ENCODE measurements around the gene SMAD6. TPM values are rescaled to one million over a fixed set of nuclear protein-coding genes. Genes with fewer than 3 reads are reported as not detected.
"Not testable (repeated sequence)": the region's sequence is repeated elsewhere in the genome, so short reads cannot be mapped to it uniquely, and the experiment has no call there.

SMAD6 gene
- total RNA-seq, 1 donor from 2014 or later = 15.6 TPM

GRCh38 chr15:66674756-66675155, 27.3 kb upstream of the SMAD6 start:
- no peak for DNase-seq (ENCODE audit: extremely low read depth, low read depth, low spot score)

GRCh38 chr15:66675446-66675845, 26.6 kb upstream of the SMAD6 start:
- DNase-seq (ENCODE audit: extremely low read depth, low read depth, low spot score) = no peak

- DNase-seq (ENCODE audit: extremely low read depth, low read depth, low spot score) = no peak
Measured at GRCh38 chr15:66677336-66677735, 24.7 kb upstream of the SMAD6 start.

GRCh38 chr15:66679061-66679656, 22.9 kb upstream of the SMAD6 start:
- no peak for DNase-seq (ENCODE audit: extremely low read depth, low read depth, low spot score)

- DNase-seq (ENCODE audit: extremely low read depth, low read depth, low spot score) = no peak
Measured at GRCh38 chr15:66679657-66680108, 22.4 kb upstream of the SMAD6 start.

- DNase-seq (ENCODE audit: extremely low read depth, low read depth, low spot score) = no peak
Measured at GRCh38 chr15:66680502-66680901, 21.5 kb upstream of the SMAD6 start.

GRCh38 chr15:66681395-66681794, 20.6 kb upstream of the SMAD6 start:
- DNase-seq (ENCODE audit: extremely low read depth, low read depth, low spot score) = no peak

GRCh38 chr15:66682246-66682645, 19.8 kb upstream of the SMAD6 start:
- DNase-seq (ENCODE audit: extremely low read depth, low read depth, low spot score) = no peak

GRCh38 chr15:66682865-66683264, 19.2 kb upstream of the SMAD6 start:
- DNase-seq (ENCODE audit: extremely low read depth, low read depth, low spot score) = no peak

- no peak for DNase-seq (ENCODE audit: extremely low read depth, low read depth, low spot score)
Measured at GRCh38 chr15:66684136-66684681, 17.8 kb upstream of the SMAD6 start.

GRCh38 chr15:66685638-66686150, 16.3 kb upstream of the SMAD6 start:
- no peak for DNase-seq (ENCODE audit: extremely low read depth, low read depth, low spot score)

- DNase-seq (ENCODE audit: extremely low read depth, low read depth, low spot score) = not testable (repeated sequence)
Measured at GRCh38 chr15:66690912-66691311, 11.1 kb upstream of the SMAD6 start.

GRCh38 chr15:66691727-66692126, 10.3 kb upstream of the SMAD6 start:
- DNase-seq (ENCODE audit: extremely low read depth, low read depth, low spot score) = no peak

- DNase-seq (ENCODE audit: extremely low read depth, low read depth, low spot score) = no peak
Measured at GRCh38 chr15:66692391-66692790, 9.6 kb upstream of the SMAD6 start.

- DNase-seq (ENCODE audit: extremely low read depth, low read depth, low spot score) = no peak
Measured at GRCh38 chr15:66692808-66693596, 9.0 kb upstream of the SMAD6 start.

- no peak for DNase-seq (ENCODE audit: extremely low read depth, low read depth, low spot score)
Measured at GRCh38 chr15:66696770-66697169, 5.3 kb upstream of the SMAD6 start.

- no peak for DNase-seq (ENCODE audit: extremely low read depth, low read depth, low spot score)
Measured at GRCh38 chr15:66698318-66698961, 3.6 kb upstream of the SMAD6 start.

- DNase-seq (ENCODE audit: extremely low read depth, low read depth, low spot score) = no peak
Measured at GRCh38 chr15:66698971-66699370, 3.1 kb upstream of the SMAD6 start.

GRCh38 chr15:66700412-66700801, 1.6 kb upstream of the SMAD6 start:
- no peak for DNase-seq (ENCODE audit: extremely low read depth, low read depth, low spot score)

- DNase-seq (ENCODE audit: extremely low read depth, low read depth, low spot score) = no peak
Measured at GRCh38 chr15:66700802-66701421, 1.1 kb upstream of the SMAD6 start.
